GM12875 (cell line): ENCODE data around the gene CD300LD.
"Not testable (repeated sequence)": the region's sequence is repeated elsewhere in the genome, so short reads cannot be mapped to it uniquely, and the experiment has no call there.

Experiments
- H3K4me3 ChIP-seq: one replicate; pipeline ENCODE4 v1.5.1; 2011; ENCODE audit warnings: low read depth, low read length, control low read depth
- CTCF ChIP-seq: IDR thresholded peaks from 2 replicates; pipeline ENCODE4 v1.5.1; 2011; ENCODE audit warnings: low read depth, mild to moderate bottlenecking, control low read depth, inconsistent platforms, low read length, moderate library complexity, borderline replicate concordance; ENCODE audit not compliant: insufficient read depth

CD300LD gene

GRCh38 chr17:74633326-74633725, 41.2 kb upstream of the CD300LD start:
- H3K4me3 ChIP-seq: no peak overlapping the region
- no peak for TF ChIP-seq CTCF

- TF ChIP-seq CTCF: no peak
- H3K4me3 ChIP-seq: no peak overlapping the region
Observed at GRCh38 chr17:74632617-74633016, 40.5 kb upstream of the CD300LD start.

- no peak overlapping the region for H3K4me3 ChIP-seq
- TF ChIP-seq CTCF: no peak
Observed at GRCh38 chr17:74631468-74632450, 39.7 kb upstream of the CD300LD start.

- not testable (repeated sequence) for H3K4me3 ChIP-seq
Observed at GRCh38 chr17:74630251-74630650, 38.2 kb upstream of the CD300LD start.

- TF ChIP-seq CTCF: no peak
- no peak overlapping the region for H3K4me3 ChIP-seq
Observed at GRCh38 chr17:74625661-74626060, 33.6 kb upstream of the CD300LD start.

GRCh38 chr17:74624131-74624530, 32.0 kb upstream of the CD300LD start:
- TF ChIP-seq CTCF: no peak
- H3K4me3 ChIP-seq: no peak overlapping the region

- no peak for TF ChIP-seq CTCF
Observed at GRCh38 chr17:74623693-74624093, 31.6 kb upstream of the CD300LD start, which contains the start of gene CD300E. Gene CD300E (minus strand): TSS chr17:74623738. CDS start chr17:74623621, 117 bp downstream.

More at GRCh38 chr17:74623693-74624093, 31.6 kb upstream of the CD300LD start, which contains the start of gene CD300E:
- no peak within 1 kb of the TSS for H3K4me3 ChIP-seq
